ENCODE measurements around the gene CORO1C. TPM values are rescaled to one million over a fixed set of nuclear protein-coding genes. Genes with fewer than 3 reads are reported as not detected.
"Not testable (repeated sequence)": the region's sequence is repeated elsewhere in the genome, so short reads cannot be mapped to it uniquely, and the experiment has no call there.

Gene CORO1C
- polyA plus RNA-seq, 1 donor from 2014 or later, result 123 TPM

DNA sequence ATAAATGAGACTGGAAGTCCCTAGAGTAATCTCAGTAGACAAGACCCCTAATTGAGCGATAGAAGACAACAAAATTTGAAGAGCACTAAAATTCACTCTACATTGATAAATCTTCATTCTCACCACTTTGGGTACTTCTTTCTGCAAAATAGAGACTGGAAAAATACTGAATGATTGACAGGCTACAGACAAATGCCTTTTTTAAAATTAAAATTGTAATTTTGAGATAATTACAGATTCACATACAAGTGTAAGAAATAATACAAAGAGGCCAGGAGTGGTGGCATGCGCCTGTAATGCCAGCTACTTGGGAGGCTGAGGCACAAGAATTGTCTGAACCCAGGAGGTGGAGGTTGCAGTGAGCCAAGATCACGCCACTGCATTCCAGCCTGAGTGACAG lies 4.5 kb upstream of the CORO1C start:
- H3K9me2 ChIP-seq (ENCODE audit: insufficient read depth, low read length), result no peaks in the 10 kb centered on the region
- H3K36me3 ChIP-seq (ENCODE audit: insufficient read depth, low read length), result no peaks in the 10 kb centered on the region
- H4K20me1 ChIP-seq (ENCODE audit: insufficient read depth), result no peaks in the 10 kb centered on the region
- TF ChIP-seq, protein P1, sequence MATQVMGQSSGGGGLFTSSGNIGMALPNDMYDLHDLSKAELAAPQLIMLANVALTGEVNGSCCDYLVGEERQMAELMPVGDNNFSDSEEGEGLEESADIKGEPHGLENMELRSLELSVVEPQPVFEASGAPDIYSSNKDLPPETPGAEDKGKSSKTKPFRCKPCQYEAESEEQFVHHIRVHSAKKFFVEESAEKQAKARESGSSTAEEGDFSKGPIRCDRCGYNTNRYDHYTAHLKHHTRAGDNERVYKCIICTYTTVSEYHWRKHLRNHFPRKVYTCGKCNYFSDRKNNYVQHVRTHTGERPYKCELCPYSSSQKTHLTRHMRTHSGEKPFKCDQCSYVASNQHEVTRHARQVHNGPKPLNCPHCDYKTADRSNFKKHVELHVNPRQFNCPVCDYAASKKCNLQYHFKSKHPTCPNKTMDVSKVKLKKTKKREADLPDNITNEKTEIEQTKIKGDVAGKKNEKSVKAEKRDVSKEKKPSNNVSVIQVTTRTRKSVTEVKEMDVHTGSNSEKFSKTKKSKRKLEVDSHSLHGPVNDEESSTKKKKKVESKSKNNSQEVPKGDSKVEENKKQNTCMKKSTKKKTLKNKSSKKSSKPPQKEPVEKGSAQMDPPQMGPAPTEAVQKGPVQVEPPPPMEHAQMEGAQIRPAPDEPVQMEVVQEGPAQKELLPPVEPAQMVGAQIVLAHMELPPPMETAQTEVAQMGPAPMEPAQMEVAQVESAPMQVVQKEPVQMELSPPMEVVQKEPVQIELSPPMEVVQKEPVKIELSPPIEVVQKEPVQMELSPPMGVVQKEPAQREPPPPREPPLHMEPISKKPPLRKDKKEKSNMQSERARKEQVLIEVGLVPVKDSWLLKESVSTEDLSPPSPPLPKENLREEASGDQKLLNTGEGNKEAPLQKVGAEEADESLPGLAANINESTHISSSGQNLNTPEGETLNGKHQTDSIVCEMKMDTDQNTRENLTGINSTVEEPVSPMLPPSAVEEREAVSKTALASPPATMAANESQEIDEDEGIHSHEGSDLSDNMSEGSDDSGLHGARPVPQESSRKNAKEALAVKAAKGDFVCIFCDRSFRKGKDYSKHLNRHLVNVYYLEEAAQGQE (IDR thresholded peaks at IDR 0.05; ENCODE audit: borderline replicate concordance), result no peak
- TF ChIP-seq MXI1 (conservative IDR thresholded peaks at IDR 0.05; ENCODE audit: poor library complexity, severe bottlenecking), result no peak
- no peak for TF ChIP-seq SMC3 (conservative IDR thresholded peaks at IDR 0.05; ENCODE audit: poor library complexity)
- no peak for TF ChIP-seq POLR2AphosphoS5 (IDR thresholded peaks at IDR 0.05)
- no peak for TF ChIP-seq TAF1 (IDR thresholded peaks at IDR 0.05; ENCODE audit: low read depth)
- no peak for TF ChIP-seq RAD21 (conservative IDR thresholded peaks at IDR 0.05)
- no peak for TF ChIP-seq EP300 (conservative IDR thresholded peaks at IDR 0.05; ENCODE audit: poor library complexity, severe bottlenecking)
- TF ChIP-seq EZH2 (IDR thresholded peaks at IDR 0.05; ENCODE audit: borderline replicate concordance, insufficient read depth, low read length, poor library complexity, severe bottlenecking), result no peak
- TF ChIP-seq, protein P2, sequence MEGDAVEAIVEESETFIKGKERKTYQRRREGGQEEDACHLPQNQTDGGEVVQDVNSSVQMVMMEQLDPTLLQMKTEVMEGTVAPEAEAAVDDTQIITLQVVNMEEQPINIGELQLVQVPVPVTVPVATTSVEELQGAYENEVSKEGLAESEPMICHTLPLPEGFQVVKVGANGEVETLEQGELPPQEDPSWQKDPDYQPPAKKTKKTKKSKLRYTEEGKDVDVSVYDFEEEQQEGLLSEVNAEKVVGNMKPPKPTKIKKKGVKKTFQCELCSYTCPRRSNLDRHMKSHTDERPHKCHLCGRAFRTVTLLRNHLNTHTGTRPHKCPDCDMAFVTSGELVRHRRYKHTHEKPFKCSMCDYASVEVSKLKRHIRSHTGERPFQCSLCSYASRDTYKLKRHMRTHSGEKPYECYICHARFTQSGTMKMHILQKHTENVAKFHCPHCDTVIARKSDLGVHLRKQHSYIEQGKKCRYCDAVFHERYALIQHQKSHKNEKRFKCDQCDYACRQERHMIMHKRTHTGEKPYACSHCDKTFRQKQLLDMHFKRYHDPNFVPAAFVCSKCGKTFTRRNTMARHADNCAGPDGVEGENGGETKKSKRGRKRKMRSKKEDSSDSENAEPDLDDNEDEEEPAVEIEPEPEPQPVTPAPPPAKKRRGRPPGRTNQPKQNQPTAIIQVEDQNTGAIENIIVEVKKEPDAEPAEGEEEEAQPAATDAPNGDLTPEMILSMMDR (IDR thresholded peaks at IDR 0.05; ENCODE audit: poor library complexity, severe bottlenecking), result no peak
- no peak overlapping the region for H2AFZ ChIP-seq (ENCODE audit: low read depth, low read length)
- no peaks in the 10 kb centered on the region for H3K9me3 ChIP-seq (ENCODE audit: low read length)
- no peaks in the 10 kb centered on the region for H3K79me2 ChIP-seq (replicated peaks; ENCODE audit: insufficient read depth, low read length)
- H3F3A ChIP-seq (ENCODE audit: insufficient read depth, low read length, poor library complexity, severe bottlenecking), result peaks cover 4% of the 10 kb centered on the region
- H3K27me3 ChIP-seq (ENCODE audit: insufficient read depth, low read depth, low read length), result no peaks in the 10 kb centered on the region
- no peak overlapping the region for H3K27ac ChIP-seq (ENCODE audit: low read length)
- no peak overlapping the region for H3K9ac ChIP-seq (ENCODE audit: low read length)
- H3K4me2 ChIP-seq (ENCODE audit: low read length), result no peak overlapping the region
- H3K4me3 ChIP-seq (ENCODE audit: low read length), result no peak overlapping the region

DNA sequence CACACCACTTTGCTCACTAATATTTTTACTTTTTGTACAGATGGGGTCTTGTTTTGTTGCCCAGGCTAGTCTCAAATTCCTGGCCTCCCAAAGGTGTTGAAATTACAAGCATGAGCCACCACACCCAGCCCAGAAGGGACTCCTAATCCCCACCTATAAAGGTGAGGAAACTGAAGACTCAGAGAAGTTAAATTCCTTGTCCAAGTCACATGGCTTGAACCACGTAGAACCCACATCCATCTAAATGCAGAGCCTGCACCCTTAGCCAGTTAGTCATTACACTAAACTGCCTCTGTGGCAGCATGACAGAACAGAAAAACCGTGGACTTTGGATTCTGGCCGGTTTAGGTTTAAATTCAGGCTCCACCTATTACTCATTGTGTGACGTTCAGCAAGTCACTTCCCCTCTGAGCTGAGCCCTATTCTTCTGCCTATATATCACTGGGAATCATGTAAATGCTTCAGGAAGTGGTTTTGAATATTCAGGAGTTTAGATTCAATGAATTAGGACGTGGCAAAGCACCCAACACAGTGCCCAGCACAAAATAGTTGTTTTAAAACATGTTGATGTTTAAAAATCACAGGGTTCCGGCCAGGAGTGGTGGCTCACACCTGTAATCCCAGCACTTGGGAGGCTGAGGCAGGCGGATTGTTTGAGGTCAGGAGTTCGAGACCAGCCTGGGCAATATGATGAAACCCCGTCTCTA lies 3.0 kb upstream of the CORO1C start:
- no peaks in the 10 kb centered on the region for H3K9me3 ChIP-seq (ENCODE audit: low read length)
- no peak overlapping the region for H2AFZ ChIP-seq (ENCODE audit: low read depth, low read length)
- H3K9me2 ChIP-seq (ENCODE audit: insufficient read depth, low read length), result no peaks in the 10 kb centered on the region
- no peak overlapping the region for H3K4me3 ChIP-seq (ENCODE audit: low read length)
- H4K20me1 ChIP-seq (ENCODE audit: insufficient read depth), result no peaks in the 10 kb centered on the region
- TF ChIP-seq MXI1 (conservative IDR thresholded peaks at IDR 0.05; ENCODE audit: poor library complexity, severe bottlenecking), result no peak
- TF ChIP-seq, protein P2 (IDR thresholded peaks at IDR 0.05; ENCODE audit: poor library complexity, severe bottlenecking), result no peak
- H3K4me2 ChIP-seq (ENCODE audit: low read length), result no peak overlapping the region
- no peaks in the 10 kb centered on the region for H3K27me3 ChIP-seq (ENCODE audit: insufficient read depth, low read depth, low read length)
- H3K27ac ChIP-seq (ENCODE audit: low read length), result no peak overlapping the region
- peaks cover 6% of the 10 kb centered on the region for H3F3A ChIP-seq (ENCODE audit: insufficient read depth, low read length, poor library complexity, severe bottlenecking)
- H3K79me2 ChIP-seq (replicated peaks; ENCODE audit: insufficient read depth, low read length), result peaks cover 8% of the 10 kb centered on the region
- no peak overlapping the region for H3K9ac ChIP-seq (ENCODE audit: low read length)
- no peaks in the 10 kb centered on the region for H3K36me3 ChIP-seq (ENCODE audit: insufficient read depth, low read length)

DNA sequence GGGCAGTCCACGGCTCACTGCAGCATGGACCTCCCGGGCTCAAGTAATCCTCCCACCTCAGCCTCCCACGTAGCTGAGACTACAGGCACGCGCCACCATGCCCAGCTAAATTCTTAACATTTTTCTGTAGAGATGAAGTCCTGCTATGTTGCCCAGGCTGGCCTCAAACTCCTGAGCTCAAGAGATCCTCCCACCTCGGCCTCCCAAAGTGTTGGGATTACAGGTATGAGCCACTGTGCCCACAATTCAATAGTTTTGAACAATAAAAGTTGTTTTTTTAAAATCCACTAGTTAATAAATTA lies 1.9 kb upstream of the CORO1C start:
- not testable (repeated sequence) for H3K4me3 ChIP-seq (ENCODE audit: low read length); H2AFZ ChIP-seq (ENCODE audit: low read depth, low read length); H4K20me1 ChIP-seq (ENCODE audit: insufficient read depth); H3K4me2 ChIP-seq (ENCODE audit: low read length); H3F3A ChIP-seq (ENCODE audit: insufficient read depth, low read length, poor library complexity, severe bottlenecking); H3K9me2 ChIP-seq (ENCODE audit: insufficient read depth, low read length); H3K9me3 ChIP-seq (ENCODE audit: low read length); H3K9ac ChIP-seq (ENCODE audit: low read length); H3K27me3 ChIP-seq (ENCODE audit: insufficient read depth, low read depth, low read length); H3K36me3 ChIP-seq (ENCODE audit: insufficient read depth, low read length); H3K27ac ChIP-seq (ENCODE audit: low read length)
- H3K79me2 ChIP-seq (replicated peaks; ENCODE audit: insufficient read depth, low read length), result peaks cover 19% of the 10 kb centered on the region
